GM20000 (cell line): Measurements from ENCODE around the gene SLC35B2.

Experiments used
- DNase-seq: peaks from one replicate; pipeline ENCODE4 v3.0.0; 2012; ENCODE audit warnings: low spot score
- TF ChIP-seq, protein P1 (sequence below): IDR thresholded peaks from 2 replicates; pipeline ENCODE4 v1.5.1; 2012; ENCODE audit warnings: mild to moderate bottlenecking, control low read depth; ENCODE audit errors: extremely low read depth, missing control alignments

Gene SLC35B2

DNA sequence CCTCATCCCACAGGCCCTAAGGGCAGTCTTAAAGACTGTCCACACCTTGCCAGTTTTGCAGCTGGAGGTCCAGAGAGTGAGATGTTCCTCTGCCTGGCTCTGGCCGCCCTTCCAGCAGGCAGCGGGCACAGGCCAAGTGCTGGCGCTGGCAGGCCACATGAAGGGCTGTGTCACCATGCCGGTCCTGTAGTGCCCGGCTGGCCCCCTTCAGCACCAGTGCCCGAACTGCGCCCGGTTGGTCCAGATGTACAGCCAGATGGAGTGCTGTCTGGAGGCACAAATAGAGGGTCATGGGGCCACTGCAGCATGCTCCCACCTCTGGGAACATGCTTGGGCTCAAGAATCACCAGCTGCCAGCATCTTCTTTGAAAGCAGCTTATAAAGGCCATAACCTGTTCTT, 4.3 kb upstream of the SLC35B2 start:
- TF ChIP-seq, protein P1, sequence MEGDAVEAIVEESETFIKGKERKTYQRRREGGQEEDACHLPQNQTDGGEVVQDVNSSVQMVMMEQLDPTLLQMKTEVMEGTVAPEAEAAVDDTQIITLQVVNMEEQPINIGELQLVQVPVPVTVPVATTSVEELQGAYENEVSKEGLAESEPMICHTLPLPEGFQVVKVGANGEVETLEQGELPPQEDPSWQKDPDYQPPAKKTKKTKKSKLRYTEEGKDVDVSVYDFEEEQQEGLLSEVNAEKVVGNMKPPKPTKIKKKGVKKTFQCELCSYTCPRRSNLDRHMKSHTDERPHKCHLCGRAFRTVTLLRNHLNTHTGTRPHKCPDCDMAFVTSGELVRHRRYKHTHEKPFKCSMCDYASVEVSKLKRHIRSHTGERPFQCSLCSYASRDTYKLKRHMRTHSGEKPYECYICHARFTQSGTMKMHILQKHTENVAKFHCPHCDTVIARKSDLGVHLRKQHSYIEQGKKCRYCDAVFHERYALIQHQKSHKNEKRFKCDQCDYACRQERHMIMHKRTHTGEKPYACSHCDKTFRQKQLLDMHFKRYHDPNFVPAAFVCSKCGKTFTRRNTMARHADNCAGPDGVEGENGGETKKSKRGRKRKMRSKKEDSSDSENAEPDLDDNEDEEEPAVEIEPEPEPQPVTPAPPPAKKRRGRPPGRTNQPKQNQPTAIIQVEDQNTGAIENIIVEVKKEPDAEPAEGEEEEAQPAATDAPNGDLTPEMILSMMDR: no peak
- no peak for DNase-seq

DNA sequence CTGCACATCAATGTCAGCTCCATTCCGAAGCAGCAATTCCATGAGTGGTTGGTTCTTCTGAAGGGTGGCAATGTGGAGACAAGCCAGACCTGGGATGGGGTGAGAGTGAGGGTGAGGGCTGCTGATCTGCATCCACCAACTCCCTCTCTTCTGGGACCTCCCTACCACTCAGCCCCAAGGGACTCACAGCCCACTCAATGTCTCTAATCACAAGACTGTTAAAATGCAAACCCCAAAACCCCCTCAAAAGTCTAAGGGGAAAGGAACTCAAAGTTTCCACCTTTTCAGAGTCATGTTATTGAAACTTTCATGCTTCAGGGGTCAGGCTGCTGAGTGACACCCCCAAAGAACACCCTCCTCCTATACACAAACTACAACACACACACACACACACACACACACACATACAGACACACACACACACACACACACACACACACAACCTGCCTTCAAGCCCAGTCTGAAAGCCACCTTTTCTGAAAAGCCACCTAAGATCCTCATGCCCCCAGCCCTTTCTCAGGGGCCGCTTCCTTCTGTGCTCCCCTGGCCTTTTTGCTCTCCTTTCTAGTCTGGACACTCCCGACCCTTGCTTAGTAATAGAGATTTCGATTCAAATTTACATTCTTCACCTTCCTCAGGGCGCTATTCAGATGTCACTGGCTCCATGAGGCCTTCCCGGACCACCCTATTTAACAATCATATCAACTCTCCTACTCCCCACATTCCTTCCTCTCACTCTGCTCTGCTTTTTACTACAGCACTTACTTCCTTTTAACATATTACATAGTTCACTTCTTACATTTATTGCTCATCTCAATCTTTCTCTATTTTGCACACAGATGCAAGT, 3.3 kb upstream of the SLC35B2 start:
- DNase-seq: peak; percentile 60
- TF ChIP-seq, protein P1: no peak

DNA sequence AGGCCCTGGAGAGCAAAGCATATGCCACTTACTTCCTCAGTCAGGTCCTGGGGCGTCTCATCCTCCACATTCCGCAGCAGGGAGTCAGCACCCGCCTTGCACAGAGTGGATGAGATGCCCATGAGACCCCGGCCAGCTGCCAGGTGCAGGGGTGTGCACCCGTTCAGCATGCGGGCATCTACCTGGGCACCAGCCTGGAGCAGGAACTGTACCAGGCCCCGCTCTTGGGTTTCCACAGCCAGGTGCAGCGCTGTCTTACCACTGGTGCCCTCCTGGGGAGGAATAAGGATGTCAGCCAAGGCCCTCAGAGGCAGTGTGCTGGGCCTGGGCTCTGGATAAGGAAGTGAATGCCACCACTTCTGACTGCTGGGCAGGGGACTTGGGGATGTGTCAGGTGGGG, 2.7 kb upstream of the SLC35B2 start:
- TF ChIP-seq, protein P1: no peak
- no peak for DNase-seq

DNA sequence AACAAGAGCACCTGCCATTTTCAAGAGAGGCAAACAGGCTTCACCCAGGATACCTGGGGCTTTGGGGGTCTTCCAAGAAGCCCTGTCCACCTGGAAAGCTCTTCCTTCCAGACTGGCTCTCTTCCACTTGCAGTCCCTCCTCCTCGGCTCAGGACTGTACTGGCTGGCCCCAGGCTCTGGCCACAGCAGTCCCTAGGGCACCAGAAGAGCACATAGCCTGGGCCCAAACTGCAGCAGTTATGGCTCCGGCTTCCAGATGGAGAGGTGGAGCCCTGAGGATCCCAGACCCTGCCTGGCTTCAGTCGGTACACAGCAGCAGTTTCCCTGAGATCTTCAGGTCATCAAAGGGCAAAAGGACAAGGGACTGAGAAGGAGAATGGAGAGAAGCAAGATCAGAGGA, 1.6 kb upstream of the SLC35B2 start:
- DNase-seq: no peak
- TF ChIP-seq, protein P1: no peak

DNA sequence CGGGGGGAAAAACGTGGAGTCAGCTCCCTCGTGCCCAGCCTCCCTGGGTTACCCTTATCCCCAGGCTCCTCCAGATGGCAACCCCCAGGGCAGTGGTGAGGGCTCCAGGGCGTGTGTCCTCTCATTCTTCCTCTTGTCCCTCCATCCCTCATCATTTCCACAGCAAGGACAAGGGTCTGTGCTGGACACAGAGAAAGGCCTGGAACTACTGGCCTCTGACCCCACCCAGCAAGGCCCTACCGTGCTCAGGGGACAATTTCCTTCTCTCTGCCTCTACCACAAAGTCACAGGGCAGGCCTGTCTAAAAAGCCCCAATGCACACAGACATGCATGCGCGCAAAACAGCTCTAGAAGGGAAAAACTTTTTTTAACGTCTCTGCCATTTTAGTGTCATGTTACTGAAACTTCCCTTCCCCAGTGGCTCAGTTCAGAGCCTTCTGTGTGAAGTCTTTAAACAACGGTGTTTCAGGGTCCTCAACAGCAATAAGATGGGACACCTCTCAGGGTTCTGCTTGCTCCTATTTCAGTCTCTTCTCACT, 1.1 kb upstream of the SLC35B2 start:
- peak; percentile 40 for DNase-seq
- TF ChIP-seq, protein P1: no peak

DNA sequence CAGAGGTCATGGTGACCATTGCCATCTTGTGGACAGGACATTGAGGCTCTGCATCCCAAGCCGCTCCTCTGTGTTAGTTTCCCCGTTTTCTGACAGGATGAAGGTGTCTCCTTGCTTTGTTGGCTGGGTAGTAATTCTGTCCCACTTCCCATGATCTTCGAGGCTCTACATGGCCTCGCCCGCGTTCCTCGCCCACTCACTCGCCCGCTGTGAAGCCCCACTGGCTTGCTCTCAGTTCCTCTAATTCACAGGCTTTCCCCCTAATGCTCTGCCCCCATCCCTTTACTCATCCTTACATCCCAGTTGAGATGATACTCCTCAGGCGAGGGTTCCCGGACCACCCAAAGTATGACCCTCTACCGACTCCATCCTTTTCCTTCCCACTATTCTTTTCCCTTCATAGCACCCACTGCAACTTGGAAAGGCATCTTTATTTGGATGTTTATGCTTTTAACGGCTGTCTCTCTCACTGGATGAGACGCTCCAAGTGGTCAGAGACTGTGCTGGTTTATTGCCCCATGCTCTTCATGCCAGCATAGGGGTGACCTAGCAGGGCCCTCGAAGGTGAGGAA, 511 bp upstream of the SLC35B2 start:
- TF ChIP-seq, protein P1: no peak
- DNase-seq: peak; percentile 72

DNA sequence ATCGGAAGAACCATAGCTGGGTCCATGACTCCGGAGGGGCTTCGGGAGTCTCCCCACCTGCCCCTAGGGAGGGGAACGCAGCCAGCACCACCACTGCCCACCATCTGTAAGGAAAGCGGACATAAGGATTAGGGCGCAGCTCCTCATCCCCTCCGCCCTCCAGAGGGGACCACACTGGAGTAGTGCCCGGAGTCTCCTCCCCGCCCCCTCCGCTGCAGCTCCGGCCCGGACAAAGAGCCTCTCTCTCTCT, 628 bp downstream of the SLC35B2 start:
- TF ChIP-seq, protein P1: no peak
- DNase-seq: no peak
